ENCODE results near the gene GRK4.
A peak's percentile ranks its signal among the peaks of the same experiment; 100 is the strongest.
"Not testable (repeated sequence)": the region's sequence is repeated elsewhere in the genome, so short reads cannot be mapped to it uniquely, and the experiment has no call there.

GRK4 gene

DNA sequence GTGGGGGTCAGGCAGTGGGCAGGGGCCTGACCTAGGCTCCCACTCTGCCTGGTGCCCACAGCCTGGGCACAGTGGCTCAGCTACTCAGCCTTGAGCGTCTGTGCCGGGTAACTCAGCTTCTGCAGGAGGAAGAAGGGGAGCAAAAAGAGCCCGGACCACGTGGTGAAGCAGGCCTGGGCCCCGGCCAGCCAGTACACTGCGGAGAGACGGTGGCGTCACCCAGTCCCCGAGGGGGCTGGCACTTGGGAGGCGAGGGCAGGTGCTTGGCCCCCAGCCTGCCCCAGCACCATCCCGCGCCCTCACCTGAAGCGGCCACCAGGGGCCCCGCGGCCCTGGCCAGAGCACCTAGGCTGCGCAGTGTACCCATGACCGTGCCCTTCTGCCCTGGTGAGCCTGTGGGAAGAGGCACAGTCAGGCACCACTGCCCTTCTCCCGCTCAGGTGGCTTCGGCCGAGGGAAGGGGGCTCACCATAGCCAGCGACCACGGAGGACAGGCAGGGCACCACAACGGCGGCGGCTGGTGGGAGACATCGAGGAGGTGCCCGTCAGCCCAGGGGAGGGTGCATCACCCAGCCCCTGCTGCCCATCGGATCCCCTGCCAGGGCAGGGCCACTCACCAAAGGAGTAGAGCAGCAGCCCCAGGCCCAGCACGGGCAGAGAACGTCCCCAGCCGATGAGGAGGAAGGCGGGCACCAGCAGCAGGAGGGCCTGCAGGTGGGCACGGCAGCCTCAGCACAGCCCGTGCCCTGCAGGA lies 32.4 kb upstream of the GRK4 start:
- DNase-seq (ENCODE audit: low read depth in 4 of 4, low spot score in 1 of 4): no peak

GRCh38 chr4:2931512-2932301 lies 31.7 kb upstream of the GRK4 start:
- DNase-seq (ENCODE audit: low read depth in 4 of 4, low spot score in 1 of 4): peak in 1 of 4 experiments; percentile 42

GRCh38 chr4:2932321-2932950 lies 30.9 kb upstream of the GRK4 start:
- no peak for DNase-seq (ENCODE audit: low read depth in 4 of 4, low spot score in 1 of 4)

GRCh38 chr4:2932951-2933565 lies 30.3 kb upstream of the GRK4 start:
- DNase-seq (ENCODE audit: low read depth in 4 of 4, low spot score in 1 of 4): no peak

DNA sequence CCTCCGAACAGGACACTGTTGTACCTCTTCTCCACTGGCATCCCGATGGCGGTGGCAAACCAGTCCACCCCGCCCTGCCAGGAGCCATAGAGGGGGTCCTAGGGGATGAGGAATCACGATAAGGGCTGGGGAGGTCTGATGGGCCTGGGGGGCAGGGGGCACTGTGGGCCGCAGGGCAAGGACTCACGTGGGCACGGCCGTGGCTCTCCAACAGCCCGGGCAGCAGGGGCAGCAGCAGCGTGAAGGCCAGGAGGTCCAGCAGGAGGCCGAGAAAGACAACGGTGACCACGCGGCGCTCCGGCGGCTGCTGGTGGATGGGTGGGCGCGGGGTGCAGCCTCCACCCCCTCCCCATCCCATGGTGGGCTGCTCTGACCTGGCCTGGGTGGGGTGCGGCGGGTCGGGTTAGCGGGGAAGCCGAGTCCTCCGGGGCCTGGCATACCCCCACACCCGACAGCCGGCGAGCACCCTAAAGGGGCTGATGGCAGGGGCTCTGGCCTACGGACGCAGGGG lies 29.8 kb upstream of the GRK4 start:
- DNase-seq (ENCODE audit: low read depth in 4 of 4, low spot score in 1 of 4): no peak

DNA sequence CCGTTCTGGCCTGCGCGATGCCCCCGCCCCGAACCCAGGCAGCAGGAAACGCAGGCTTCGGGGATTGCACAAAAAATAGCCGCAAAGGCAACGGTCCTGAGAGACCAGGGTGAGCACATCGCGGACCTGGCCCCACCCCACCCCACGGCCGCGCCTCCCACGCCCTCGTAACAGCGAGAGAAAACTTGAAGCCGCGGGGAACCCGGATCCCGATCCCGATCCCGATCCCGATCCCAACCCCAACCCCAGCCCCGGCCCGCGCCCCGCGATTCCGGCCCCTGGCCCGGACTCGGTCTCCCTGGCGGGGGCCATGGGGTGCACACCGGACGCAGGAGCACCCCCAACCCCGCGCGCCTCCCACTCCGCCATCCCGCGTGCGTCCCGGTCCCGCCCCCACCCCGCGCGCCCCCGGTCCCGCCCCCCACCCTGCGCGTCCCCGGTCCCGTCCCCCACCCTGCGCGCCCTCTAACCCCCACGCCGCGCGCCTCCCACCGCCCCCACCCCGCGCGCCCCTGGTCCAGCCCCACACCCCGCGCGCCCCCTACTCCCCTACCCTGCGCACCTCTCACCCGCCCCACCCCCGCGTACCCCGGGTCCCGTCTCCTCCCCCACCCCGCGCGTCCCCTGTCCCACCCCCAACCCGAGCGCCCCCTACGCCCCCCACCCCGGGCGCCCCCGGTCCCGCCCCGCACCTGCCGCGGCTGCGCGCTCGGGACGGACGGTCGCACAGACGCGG lies 29.1 kb upstream of the GRK4 start:
- DNase-seq (ENCODE audit: low read depth in 4 of 4, low spot score in 1 of 4): peak in 1 of 4 experiments; percentile 38

DNA sequence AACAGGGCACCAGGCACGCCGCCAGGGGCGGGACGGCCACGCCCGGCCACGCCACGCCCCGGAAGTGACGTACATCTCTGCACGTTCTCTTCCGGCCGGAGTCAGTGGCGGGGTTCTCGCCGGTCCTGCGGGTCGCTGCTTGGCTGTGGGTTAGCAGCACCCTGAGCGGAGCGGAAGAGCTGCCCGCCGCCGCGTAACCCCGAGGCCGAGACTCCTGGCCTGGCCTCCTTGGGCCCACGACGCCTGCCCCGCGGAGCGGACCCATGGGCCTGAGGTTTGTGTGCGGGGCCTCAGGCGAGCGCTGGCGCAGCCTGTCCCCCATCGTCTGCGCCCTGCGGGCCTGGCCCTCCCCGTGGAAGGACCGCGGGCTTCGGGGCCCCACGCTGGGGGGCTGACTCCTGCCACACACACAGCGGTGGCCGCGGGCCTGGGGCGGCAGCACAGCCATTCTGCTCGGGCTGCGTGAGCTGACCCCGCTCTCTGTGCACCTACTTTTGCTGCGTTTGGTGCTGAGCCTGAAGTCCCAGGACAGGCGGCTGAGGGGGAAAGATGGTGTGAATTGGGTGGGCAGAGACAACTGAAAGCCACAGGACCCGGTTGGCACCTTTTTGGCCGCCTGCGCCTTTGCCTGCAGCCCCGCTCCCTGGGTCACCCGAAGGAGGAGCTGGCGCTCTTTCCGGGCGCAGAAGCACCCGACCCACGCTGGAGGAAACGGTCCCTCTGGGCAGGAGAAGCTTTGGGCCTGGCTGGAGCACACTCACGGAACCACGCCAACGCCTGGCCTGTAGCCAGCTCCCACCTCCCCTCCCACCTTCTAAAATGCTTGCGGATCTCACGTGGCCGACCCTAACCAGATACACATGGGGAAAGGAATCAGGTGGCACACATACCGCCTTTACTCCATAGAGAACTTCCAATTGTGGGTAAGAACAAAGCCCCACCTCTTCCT lies 28.3 kb upstream of the GRK4 start:
- DNase-seq (ENCODE audit: low read depth in 4 of 4, low spot score in 1 of 4): peak; percentile 97 to 99 (median 98)

DNA sequence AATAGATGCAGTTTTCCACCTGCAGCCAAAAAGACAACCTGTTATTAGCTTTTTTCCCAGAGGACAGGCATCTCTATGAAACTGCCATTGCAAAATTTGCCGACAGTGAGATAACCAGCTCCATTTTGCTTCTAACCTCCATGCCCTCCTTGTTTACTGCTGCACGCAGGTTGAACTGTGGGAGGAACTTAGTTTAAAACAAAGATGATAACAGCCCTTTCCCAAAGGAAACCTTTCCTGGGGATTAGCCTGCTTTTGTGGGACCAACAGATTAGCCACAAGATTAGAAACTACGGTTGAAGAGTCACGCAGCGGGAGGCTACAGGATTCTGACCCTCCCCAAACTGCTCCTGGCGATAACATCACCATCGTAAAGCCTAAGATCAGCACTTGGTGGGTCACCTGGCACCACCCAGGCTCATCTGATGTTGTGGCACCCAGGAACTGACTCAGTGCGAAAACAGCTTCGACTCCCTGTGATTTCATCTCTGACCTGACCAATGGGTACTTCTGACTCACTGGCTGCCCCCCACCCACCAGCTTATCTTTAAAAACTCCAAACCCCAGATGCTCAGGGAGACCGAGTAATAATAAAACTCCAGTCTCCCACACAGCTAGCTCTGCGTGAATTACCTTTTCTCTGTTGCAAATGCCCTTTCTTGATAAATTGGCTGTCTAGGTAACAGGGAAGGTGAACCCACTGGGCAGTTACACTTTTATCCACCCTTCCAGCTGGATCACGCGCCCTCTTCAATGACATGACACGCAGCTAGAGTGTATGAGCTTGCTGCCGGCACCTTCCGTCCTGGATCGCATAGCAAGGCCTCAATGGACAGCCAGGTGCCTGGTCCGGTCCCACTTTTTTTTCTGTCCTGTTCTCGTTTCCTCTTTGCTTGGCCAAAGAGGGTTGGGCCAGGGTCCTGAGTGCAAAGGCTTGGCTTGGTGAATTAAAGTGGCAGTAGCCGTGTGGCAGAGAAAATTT lies 27.3 kb upstream of the GRK4 start:
- peak in 3 of 4 experiments; percentile 41 to 74 (median 41) for DNase-seq (ENCODE audit: low read depth in 4 of 4, low spot score in 1 of 4)

DNA sequence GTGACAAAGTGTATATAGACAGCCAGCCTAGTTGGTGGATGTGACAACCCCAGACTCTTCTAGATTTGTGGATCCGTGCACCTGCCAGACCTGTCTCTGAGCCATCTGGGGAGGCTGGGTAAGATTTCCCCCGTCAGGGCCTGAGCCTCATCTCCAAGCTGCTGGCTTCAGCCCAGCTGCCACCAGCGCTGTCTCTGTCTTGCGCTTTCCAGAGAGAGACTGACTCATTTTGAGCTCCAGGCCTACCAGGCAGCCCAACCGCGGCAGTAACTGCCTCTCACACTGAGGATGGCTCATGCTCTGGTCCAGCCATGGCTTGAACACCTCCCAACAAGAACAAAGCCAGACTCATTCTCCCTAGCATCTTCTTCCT lies 26.6 kb upstream of the GRK4 start:
- DNase-seq (ENCODE audit: low read depth in 4 of 4, low spot score in 1 of 4): peak in 1 of 4 experiments; percentile 50

DNA sequence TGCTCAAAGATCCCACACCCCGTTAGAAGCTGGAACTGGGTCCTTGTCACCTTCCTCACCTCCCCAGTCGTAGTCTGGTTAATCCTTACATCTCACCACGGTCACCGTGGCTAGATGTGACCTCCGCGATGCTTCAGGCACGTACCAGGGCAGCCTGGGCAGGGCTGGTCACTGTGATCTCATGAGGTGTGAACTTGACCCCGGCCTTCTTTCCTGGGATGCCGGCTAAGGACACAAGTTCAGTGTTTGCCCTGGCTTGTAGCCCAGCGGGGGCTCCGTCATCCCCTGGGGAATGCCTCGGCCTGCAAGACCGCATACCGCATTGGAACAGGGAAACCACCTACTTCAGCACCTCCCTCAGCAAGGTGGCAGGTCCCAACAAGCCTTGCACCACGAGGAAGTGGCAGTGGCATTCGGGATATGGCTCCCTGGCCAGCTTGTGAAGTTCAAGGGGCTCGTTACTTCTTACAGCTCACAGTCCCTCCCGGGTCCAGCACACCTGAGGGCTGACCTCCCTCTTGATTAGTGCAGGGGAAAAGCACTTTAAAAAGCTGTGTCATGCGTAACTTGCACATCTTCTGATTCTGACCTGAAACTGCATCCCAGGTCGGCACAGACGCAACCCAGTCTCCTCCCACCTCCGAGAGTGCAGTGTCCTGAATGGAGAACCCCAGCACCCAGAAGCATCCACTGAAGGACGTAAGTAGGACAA lies 26.1 kb upstream of the GRK4 start:
- no peak for DNase-seq (ENCODE audit: low read depth in 4 of 4, low spot score in 1 of 4)

DNA sequence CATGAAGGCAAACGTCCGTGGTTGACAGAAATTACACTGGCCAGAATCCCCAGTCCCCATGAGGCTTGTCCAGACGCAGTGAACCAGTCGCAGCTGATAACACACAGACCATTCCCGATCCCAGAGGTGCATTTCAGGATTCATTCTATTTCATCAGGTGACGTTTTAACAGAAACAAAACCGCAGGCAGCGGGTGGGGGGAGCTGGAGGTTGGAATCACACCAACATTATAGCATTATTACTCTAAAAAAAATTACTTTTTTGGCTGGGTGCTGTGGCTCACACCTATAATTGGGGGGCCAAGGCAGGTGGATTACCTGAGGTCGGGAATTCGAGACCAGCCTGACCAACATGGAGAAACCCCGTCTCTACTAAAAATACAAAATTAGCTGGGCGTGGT lies 25.4 kb upstream of the GRK4 start:
- DNase-seq (ENCODE audit: low read depth in 4 of 4, low spot score in 1 of 4): no peak

DNA sequence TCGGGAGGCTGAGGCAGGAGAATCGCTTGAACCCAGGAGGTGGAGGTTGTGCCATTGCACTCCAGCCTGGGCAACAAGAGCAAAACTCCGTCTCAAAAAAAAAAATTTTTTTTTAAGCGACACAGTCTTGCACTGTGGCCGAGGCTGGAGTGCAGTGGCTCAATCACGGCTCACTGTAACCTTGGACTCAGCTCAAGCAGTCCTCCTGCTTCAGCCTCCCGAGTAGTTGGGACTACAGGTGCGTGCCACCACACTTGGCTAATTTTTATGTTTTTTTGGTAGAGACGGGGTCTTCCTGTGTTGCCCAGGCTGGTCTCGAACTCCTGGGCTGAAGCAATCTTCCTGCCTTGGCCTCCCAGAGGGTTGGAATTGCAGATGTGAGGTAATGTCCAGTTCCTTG lies 25.0 kb upstream of the GRK4 start:
- not testable (repeated sequence) for DNase-seq (ENCODE audit: low read depth in 4 of 4, low spot score in 1 of 4)

GRCh38 chr4:2938906-2939305 lies 24.5 kb upstream of the GRK4 start:
- no peak for DNase-seq (ENCODE audit: low read depth in 4 of 4, low spot score in 1 of 4)

DNA sequence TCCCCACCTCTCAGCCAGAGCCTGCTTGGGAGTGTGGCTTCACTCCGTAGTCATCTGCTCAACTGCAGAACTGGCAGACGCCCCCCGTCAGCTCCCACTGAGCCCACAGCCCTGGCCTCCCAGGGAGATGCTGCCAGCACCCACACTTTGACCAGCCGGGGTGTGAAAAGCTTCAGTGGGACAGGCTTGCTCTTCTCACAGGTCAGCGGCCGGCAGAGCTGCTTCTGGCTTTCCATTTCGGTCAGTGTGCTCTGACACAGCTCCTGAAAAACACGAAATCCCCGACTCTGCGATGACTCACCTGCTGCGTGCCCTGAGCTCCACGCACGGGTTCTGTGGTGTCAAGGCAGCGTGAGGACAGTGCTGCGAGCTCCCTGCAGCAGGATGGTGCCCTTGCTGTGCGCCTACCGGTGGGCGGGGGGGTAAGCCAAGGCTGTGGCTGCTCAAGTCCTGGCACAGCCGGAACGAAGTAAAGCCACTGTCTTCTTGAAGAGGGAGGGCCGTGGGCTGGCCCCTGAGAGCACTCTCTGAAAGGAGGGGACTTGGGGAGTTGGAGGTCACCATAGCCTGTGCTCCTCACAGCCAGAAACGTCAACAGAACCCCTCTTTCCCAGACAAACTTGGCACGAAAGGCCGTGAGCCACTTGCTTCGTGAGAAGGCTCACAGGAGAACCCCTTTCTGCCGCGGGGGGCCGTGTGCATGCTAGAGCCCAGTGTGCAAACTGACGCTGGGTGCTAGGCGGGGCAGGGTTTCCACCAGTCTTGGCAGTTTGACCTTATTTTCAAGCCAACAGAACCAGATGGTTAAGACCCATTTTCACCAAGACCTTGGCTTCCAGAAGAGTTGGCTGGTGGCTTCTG lies 23.8 kb upstream of the GRK4 start:
- DNase-seq (ENCODE audit: low read depth in 4 of 4, low spot score in 1 of 4): no peak

GRCh38 chr4:2940267-2941137 lies 22.9 kb upstream of the GRK4 start:
- DNase-seq (ENCODE audit: low read depth in 4 of 4, low spot score in 1 of 4): no peak
